HepG2 (cell line): ENCODE measurements around the gene DPT. TPM values are rescaled to one million over a fixed set of nuclear protein-coding genes. Genes with fewer than 3 reads are reported as not detected.

Experiments used
- ARNTL ChIP-seq: sonication (generic); formaldehyde crosslinking; IDR thresholded peaks from 2 replicates; pipeline ENCODE4 v1.4.0; 2020; ENCODE audit warnings: mild to moderate bottlenecking, missing genetic modification reagents
- ATF4 ChIP-seq, 2 experiments: fragments of 450-650 bp in 1 of 2; sonication (generic) in 1 of 2; formaldehyde crosslinking; IDR thresholded peaks; 2 replicates each; pipeline versions ENCODE4 v1.5.0 to v1.8.0; 2020 to 2022; ENCODE audit warnings: mild to moderate bottlenecking in 1 of 2, missing genetic modification reagents in 1 of 2
- ATF5 ChIP-seq: sonication (generic); formaldehyde crosslinking; IDR thresholded peaks from 2 replicates; pipeline ENCODE4 v1.4.0; 2020; ENCODE audit warnings: mild to moderate bottlenecking, low read depth, missing genetic modification reagents
- ATM ChIP-seq: fragments of 450-650 bp; IDR thresholded peaks from 2 replicates; pipeline ENCODE4 v1.7.1; 2017; ENCODE audit warnings: mild to moderate bottlenecking, borderline replicate concordance
- KIAA2018 ChIP-seq: sonication (generic); formaldehyde crosslinking; IDR thresholded peaks from 2 replicates; pipeline ENCODE4 v1.5.0; 2020; ENCODE audit warnings: mild to moderate bottlenecking, missing genetic modification reagents, borderline replicate concordance
- MYC ChIP-seq: sonication (generic); formaldehyde crosslinking; IDR thresholded peaks from 2 replicates; pipeline ENCODE4 v1.9.0; 2021; ENCODE audit warnings: missing genetic modification reagents, borderline replicate concordance
- NFRKB ChIP-seq: fragments of 450-650 bp; IDR thresholded peaks from 2 replicates; pipeline ENCODE4 v1.6.1; 2017
- PITX1 ChIP-seq: sonication (generic); formaldehyde crosslinking; IDR thresholded peaks from 2 replicates; pipeline ENCODE4 v1.5.1; 2020; ENCODE audit warnings: mild to moderate bottlenecking, missing genetic modification reagents
- POLR2A ChIP-seq, 2 experiments: IDR thresholded peaks; 2 replicates each; pipeline ENCODE4 v1.6.1; 2011; ENCODE audit warnings: low read depth in 2 of 2, low read length in 2 of 2, mild to moderate bottlenecking in 1 of 2, moderate library complexity in 1 of 2; ENCODE audit not compliant: insufficient read depth in 1 of 2
- RFXANK ChIP-seq: IDR thresholded peaks from 2 replicates; pipeline ENCODE4 v1.6.1; 2016
- SIN3B ChIP-seq: fragments of 150-350 bp; IDR thresholded peaks from 2 replicates; pipeline ENCODE4 v1.6.1; 2014; ENCODE audit warnings: low read length
- TFDP1 ChIP-seq: IDR thresholded peaks from 2 replicates; pipeline ENCODE4 v1.6.1; 2016; ENCODE audit warnings: missing compliant biosample characterization, missing genetic modification reagents, borderline replicate concordance
- ZC3H13 ChIP-seq: sonication (generic); formaldehyde crosslinking; IDR thresholded peaks from 2 replicates; pipeline ENCODE4 v1.8.1; 2023; ENCODE audit warnings: mild to moderate bottlenecking, missing genetic modification reagents, moderate library complexity
- ZFP90 ChIP-seq: sonication (generic); formaldehyde crosslinking; IDR thresholded peaks from 2 replicates; pipeline ENCODE4 v1.8.0; 2022; ENCODE audit warnings: missing genetic modification reagents, mild to moderate bottlenecking, inconsistent platforms, borderline replicate concordance
- ZGPAT ChIP-seq: IDR thresholded peaks from 2 replicates; pipeline ENCODE4 v1.6.1; 2016; ENCODE audit warnings: mild to moderate bottlenecking
- ZMYM3 ChIP-seq: sonication (generic); formaldehyde crosslinking; IDR thresholded peaks from 2 replicates; pipeline ENCODE4 v1.5.1; 2020; ENCODE audit warnings: mild to moderate bottlenecking, missing genetic modification reagents
- ZNF224 ChIP-seq: sonication (generic); formaldehyde crosslinking; IDR thresholded peaks from 2 replicates; pipeline ENCODE4 v1.5.0; 2020; ENCODE audit warnings: mild to moderate bottlenecking, missing genetic modification reagents
- ZNF33B ChIP-seq: sonication (generic); formaldehyde crosslinking; IDR thresholded peaks from 2 replicates; pipeline ENCODE4 v1.5.1; 2020; ENCODE audit warnings: mild to moderate bottlenecking, missing genetic modification reagents
- ZNF546 ChIP-seq: sonication (generic); formaldehyde crosslinking; conservative IDR thresholded peaks from 2 replicates; pipeline ENCODE4 v1.8.1; 2023; ENCODE audit warnings: mild to moderate bottlenecking, missing genetic modification reagents
- ZNF660 ChIP-seq: sonication (generic); formaldehyde crosslinking; IDR thresholded peaks from 2 replicates; pipeline ENCODE4 v1.5.1; 2020; ENCODE audit warnings: mild to moderate bottlenecking, low read depth, missing genetic modification reagents, borderline replicate concordance
- polyA plus RNA-seq, 8 experiments: library from polyadenylated mRNA; depleted of rRNA in 3 of 8; stranded (reverse) in 7 of 8; unstranded in 1 of 8; fragments of >200 nt; fragmentation: Illumina TruSeq in 4 of 8; extraction: Trizol in 4 of 8; gene quantifications; 2 replicates each; pipeline versions ENCODE4 v1.2.1 to v1.2.3, GENCODE V29; 2011 to 2016; ENCODE audit warnings: low read depth in 4 of 8, missing spikeins in 1 of 8, mixed read lengths in 1 of 8; ENCODE audit not compliant: insufficient read depth in 1 of 8
- total RNA-seq, 5 experiments: library from RNA; depleted of rRNA; stranded (reverse); fragments of >200 nt; fragmentation: Illumina TruSeq; extraction: Trizol; gene quantifications; 2 replicates each; pipeline ENCODE4 v1.2.3, GENCODE V29; 2016; ENCODE audit warnings: low read depth in 1 of 5

Gene DPT
- total and polyA plus RNA-seq, 2 of the 13 experiments (the other 11 are each of a cell fraction or from before 2014, with no cell fraction given) = 0.04 TPM; not detected in 1

- TF ChIP-seq KIAA2018 = no peak
- no peak for TF ChIP-seq TFDP1
- TF ChIP-seq ATM = no peak
- no peak for TF ChIP-seq ATF5 (CRISPR knock-in tag)
- no peak for TF ChIP-seq ZNF660
- no peak for TF ChIP-seq ZNF33B (CRISPR knock-in tag)
- no peak for TF ChIP-seq PITX1 (CRISPR knock-in tag)
- no peak for TF ChIP-seq ATF4 (CRISPR knock-in tag; IDR thresholded peaks at IDR 0.05)
- TF ChIP-seq ZNF546 = no peak
- no peak for TF ChIP-seq POLR2A (IDR thresholded peaks at IDR 0.05; ENCODE audit: insufficient read depth in 1 of 2, low read depth in 2 of 2, low read length in 2 of 2)
- TF ChIP-seq NFRKB = no peak
- no peak for TF ChIP-seq MYC (CRISPR knock-in tag)
- no peak for TF ChIP-seq RFXANK (CRISPR knock-in tag)
- TF ChIP-seq ZNF224 = no peak
- no peak for TF ChIP-seq ZGPAT (CRISPR knock-in tag)
- no peak for TF ChIP-seq ARNTL (CRISPR knock-in tag)
- no peak for TF ChIP-seq SIN3B
- TF ChIP-seq ZMYM3 (CRISPR knock-in tag) = no peak
- TF ChIP-seq ZC3H13 (CRISPR knock-in tag) = no peak
- no peak for TF ChIP-seq ZFP90 (CRISPR knock-in tag)
Observed at GRCh38 chr1:168686666-168687065, 42.3 kb downstream of the DPT start (continued).
